SK-N-SH treated with all-trans-retinoic acid at 6 μM for 48 hours (cell line): ENCODE results near the gene PIP4K2B.

Experiments
- ATAC-seq: fragments of 200-7000 bp; cut with Tn5 transposase; 3 replicates; pipeline ENCODE4 v1.9.1; 2020; ENCODE audit warnings: mild to moderate bottlenecking, moderate library complexity
- ARNTL ChIP-seq: fragments of 450-650 bp; formaldehyde crosslinking; IDR thresholded peaks from 2 replicates; pipeline ENCODE4 v1.5.0; 2020; ENCODE audit warnings: low read depth, mild to moderate bottlenecking, moderate library complexity, borderline replicate concordance
- CSDC2 ChIP-seq: fragments of 250-450 bp; sonication (Bioruptor Pico); IDR thresholded peaks from 2 replicates; pipeline ENCODE4 v1.5.0; 2020; ENCODE audit warnings: mild to moderate bottlenecking, moderate library complexity
- GLIS3 ChIP-seq: fragments of 250-450 bp; sonication (Bioruptor Pico); IDR thresholded peaks from 2 replicates; pipeline ENCODE4 v1.5.0; 2020; ENCODE audit warnings: mild to moderate bottlenecking, moderate library complexity
- ISL1 ChIP-seq: fragments of 250-450 bp; sonication (Bioruptor Pico); IDR thresholded peaks from 2 replicates; pipeline ENCODE4 v2.1.2; 2022; ENCODE audit warnings: mild to moderate bottlenecking, moderate library complexity
- OSR1 ChIP-seq: fragments of 250-450 bp; sonication (Bioruptor Pico); IDR thresholded peaks from 2 replicates; pipeline ENCODE4 v1.8.0; 2022; ENCODE audit warnings: moderate library complexity, mild to moderate bottlenecking, inconsistent platforms
- PATZ1 ChIP-seq: fragments of 250-450 bp; sonication (Bioruptor Pico); IDR thresholded peaks from 2 replicates; pipeline ENCODE4 v1.8.0; 2020; ENCODE audit warnings: mild to moderate bottlenecking, moderate library complexity, borderline replicate concordance
- PPARA ChIP-seq: fragments of 250-450 bp; sonication (Bioruptor Pico); IDR thresholded peaks from 2 replicates; pipeline ENCODE4 v1.5.0; 2020; ENCODE audit warnings: mild to moderate bottlenecking, borderline replicate concordance
- RARB ChIP-seq: fragments of 250-450 bp; sonication (Bioruptor Pico); IDR thresholded peaks from 2 replicates; pipeline ENCODE4 v1.8.0; 2021; ENCODE audit warnings: mild to moderate bottlenecking, moderate library complexity
- SNAI2 ChIP-seq: fragments of 250-450 bp; sonication (Bioruptor Pico); IDR thresholded peaks from 2 replicates; pipeline ENCODE4 v1.5.0; 2020; ENCODE audit warnings: mild to moderate bottlenecking, moderate library complexity
- TCF4 ChIP-seq: fragments of 250-450 bp; sonication (Bioruptor Pico); IDR thresholded peaks from 2 replicates; pipeline ENCODE4 v1.8.0; 2021; ENCODE audit warnings: mild to moderate bottlenecking, moderate library complexity, borderline replicate concordance
- ZC3H10 ChIP-seq: fragments of 250-450 bp; sonication (Bioruptor Pico); IDR thresholded peaks from 2 replicates; pipeline ENCODE4 v1.5.1; 2021; ENCODE audit warnings: mild to moderate bottlenecking, moderate library complexity
- ZFP3 ChIP-seq: fragments of 250-450 bp; sonication (Bioruptor Pico); IDR thresholded peaks from 2 replicates; pipeline ENCODE4 v1.5.0; 2020; ENCODE audit warnings: mild to moderate bottlenecking, moderate library complexity
- ZFP30 ChIP-seq: fragments of 450-650 bp; formaldehyde crosslinking; IDR thresholded peaks from 2 replicates; pipeline ENCODE4 v1.5.0; 2022; ENCODE audit warnings: mild to moderate bottlenecking, moderate library complexity
- ZNF70 ChIP-seq: fragments of 450-650 bp; formaldehyde crosslinking; IDR thresholded peaks from 2 replicates; pipeline ENCODE4 v1.5.0; 2020; ENCODE audit warnings: mild to moderate bottlenecking, moderate library complexity
- ZNF8 ChIP-seq: fragments of 450-650 bp; formaldehyde crosslinking; IDR thresholded peaks from 2 replicates; pipeline ENCODE4 v1.5.0; 2020; ENCODE audit warnings: mild to moderate bottlenecking, moderate library complexity
- TF ChIP-seq, protein P1 (sequence below): fragments of 250-450 bp; sonication (Bioruptor Pico); IDR thresholded peaks from 2 replicates; pipeline ENCODE4 v1.5.0; 2020; ENCODE audit warnings: mild to moderate bottlenecking, moderate library complexity
- TF ChIP-seq, protein P2 (sequence below): fragments of 250-450 bp; sonication (Bioruptor Pico); IDR thresholded peaks from 2 replicates; pipeline ENCODE4 v1.8.0; 2021; ENCODE audit warnings: low read depth, mild to moderate bottlenecking, moderate library complexity, borderline replicate concordance

Gene PIP4K2B

DNA sequence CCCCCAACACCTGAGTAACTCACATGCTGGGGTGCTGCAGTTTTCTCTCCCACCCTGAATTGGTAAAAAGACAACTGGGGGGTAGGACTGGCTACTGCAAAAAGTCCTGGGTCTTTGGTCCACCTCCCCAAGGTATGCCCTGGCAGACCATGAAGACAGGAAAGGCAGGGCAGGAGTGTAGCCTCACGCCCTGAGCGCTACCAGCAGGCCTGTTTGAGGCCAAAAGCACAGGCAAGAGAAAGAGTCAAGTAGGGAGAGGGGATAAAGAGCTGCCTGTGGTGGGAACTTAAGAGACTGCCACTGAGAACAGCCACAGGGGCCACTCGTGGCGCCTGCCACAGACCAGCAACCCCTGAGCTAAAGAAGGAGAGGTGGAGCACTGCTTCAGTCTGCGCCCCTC is 33.0 kb downstream of the PIP4K2B start:
- no peak for ATAC-seq
- TF ChIP-seq ZFP3, result no peak
- TF ChIP-seq GLIS3 (CRISPR knock-in tag), result no peak
- no peak for TF ChIP-seq RARB (CRISPR knock-in tag)
- no peak for TF ChIP-seq PATZ1
- no peak for TF ChIP-seq PPARA (CRISPR knock-in tag)
- TF ChIP-seq, all 23 proteins: peak for 0

DNA sequence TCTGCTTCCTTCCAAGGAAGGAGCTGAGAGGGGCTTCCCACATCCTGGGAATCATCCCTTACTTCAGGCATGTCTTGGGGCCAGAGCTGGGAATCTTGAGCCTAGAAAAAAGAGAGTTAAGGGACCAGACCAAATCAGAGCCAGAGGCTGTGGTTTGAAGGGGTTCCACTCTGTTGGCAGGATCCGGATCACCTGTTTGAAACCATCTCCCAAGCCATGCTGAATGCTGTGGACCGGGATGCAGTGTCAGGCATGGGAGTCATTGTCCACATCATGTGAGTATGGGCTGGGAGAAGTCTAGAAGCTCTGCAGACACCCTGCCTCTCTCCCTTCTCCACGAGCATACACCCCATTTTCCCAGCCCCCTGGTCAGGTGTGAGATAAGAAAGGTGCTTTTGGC is 37.1 kb downstream of the PIP4K2B start:
- no peak for ATAC-seq
- no peak for TF ChIP-seq PPARA (CRISPR knock-in tag)

- peak; percentile 74 for ATAC-seq
- TF ChIP-seq ZFP30, result no peak
- TF ChIP-seq, protein P1, sequence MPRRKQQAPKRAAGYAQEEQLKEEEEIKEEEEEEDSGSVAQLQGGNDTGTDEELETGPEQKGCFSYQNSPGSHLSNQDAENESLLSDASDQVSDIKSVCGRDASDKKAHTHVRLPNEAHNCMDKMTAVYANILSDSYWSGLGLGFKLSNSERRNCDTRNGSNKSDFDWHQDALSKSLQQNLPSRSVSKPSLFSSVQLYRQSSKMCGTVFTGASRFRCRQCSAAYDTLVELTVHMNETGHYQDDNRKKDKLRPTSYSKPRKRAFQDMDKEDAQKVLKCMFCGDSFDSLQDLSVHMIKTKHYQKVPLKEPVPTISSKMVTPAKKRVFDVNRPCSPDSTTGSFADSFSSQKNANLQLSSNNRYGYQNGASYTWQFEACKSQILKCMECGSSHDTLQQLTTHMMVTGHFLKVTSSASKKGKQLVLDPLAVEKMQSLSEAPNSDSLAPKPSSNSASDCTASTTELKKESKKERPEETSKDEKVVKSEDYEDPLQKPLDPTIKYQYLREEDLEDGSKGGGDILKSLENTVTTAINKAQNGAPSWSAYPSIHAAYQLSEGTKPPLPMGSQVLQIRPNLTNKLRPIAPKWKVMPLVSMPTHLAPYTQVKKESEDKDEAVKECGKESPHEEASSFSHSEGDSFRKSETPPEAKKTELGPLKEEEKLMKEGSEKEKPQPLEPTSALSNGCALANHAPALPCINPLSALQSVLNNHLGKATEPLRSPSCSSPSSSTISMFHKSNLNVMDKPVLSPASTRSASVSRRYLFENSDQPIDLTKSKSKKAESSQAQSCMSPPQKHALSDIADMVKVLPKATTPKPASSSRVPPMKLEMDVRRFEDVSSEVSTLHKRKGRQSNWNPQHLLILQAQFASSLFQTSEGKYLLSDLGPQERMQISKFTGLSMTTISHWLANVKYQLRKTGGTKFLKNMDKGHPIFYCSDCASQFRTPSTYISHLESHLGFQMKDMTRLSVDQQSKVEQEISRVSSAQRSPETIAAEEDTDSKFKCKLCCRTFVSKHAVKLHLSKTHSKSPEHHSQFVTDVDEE, result no peak
- no peak for TF ChIP-seq ISL1
- no peak for TF ChIP-seq OSR1 (CRISPR knock-in tag)
Measured at GRCh38 chr17:38761612-38762011, 37.7 kb downstream of the PIP4K2B start.

GRCh38 chr17:38753071-38753506 is 46.3 kb downstream of the PIP4K2B start:
- no peak for ATAC-seq
- TF ChIP-seq SNAI2, result no peak
- TF ChIP-seq, protein P1, result no peak
- no peak for TF ChIP-seq CSDC2 (CRISPR knock-in tag)
- TF ChIP-seq GLIS3 (CRISPR knock-in tag), result no peak
- no peak for TF ChIP-seq ZNF70 (CRISPR knock-in tag)

DNA sequence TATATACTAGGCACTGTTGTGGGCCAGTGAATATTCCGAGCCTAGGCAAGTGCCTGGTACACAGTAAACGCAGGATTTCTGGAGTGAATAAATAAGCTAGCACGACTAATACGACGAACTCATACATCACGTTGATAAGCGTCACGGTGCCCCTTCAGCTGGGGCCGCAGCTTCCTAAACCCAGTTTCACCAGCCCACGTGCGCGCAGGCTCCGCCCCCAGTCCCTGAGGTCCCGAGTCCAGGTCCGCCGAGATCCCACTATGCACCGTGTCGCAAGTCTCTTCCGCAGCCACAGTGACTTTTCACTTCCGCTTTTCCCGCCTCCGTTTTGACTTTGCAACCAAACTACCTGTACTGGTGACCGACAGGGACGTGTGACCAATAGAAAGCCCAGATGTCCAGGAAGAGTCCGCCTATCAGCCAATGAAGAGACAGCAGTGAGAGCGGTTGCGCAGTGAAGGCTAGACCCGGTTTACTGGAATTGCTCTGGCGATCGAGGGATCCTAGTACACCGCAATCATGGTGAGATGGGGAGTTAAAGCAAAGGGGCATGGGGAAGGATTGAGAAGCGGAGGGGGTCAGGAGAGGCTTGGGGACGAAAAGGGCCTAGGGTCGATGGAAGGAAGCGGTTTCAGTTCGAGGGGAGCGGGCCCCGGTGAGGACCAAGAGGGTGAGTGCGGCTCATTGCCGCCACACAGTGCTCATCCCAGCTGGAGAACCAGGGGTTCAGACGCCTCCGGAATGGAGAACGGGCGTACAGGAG is 46.9 kb downstream of the PIP4K2B start, which contains the start of gene PSMB3:
Gene PSMB3 (plus strand): TSS at position 434 of the 763 bp plus-strand sequence. CDS start 86 bp downstream, at position 520.
- no peak for TF ChIP-seq ARNTL
- TF ChIP-seq ZFP3, result 0 out of 2 replicates have a peak, but pooled peaks have one; percentile 14
- TF ChIP-seq TCF4 (CRISPR knock-in tag), result no peak
- TF ChIP-seq ZC3H10 (CRISPR knock-in tag), result no peak
- TF ChIP-seq, protein P2, sequence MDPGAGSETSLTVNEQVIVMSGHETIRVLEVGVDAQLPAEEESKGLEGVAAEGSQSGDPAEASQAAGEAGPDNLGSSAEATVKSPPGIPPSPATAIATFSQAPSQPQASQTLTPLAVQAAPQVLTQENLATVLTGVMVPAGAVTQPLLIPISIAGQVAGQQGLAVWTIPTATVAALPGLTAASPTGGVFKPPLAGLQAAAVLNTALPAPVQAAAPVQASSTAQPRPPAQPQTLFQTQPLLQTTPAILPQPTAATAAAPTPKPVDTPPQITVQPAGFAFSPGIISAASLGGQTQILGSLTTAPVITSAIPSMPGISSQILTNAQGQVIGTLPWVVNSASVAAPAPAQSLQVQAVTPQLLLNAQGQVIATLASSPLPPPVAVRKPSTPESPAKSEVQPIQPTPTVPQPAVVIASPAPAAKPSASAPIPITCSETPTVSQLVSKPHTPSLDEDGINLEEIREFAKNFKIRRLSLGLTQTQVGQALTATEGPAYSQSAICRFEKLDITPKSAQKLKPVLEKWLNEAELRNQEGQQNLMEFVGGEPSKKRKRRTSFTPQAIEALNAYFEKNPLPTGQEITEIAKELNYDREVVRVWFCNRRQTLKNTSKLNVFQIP (CRISPR knock-in tag), result no peak
- TF ChIP-seq ZNF8 (CRISPR knock-in tag), result no peak
- TF ChIP-seq CSDC2 (CRISPR knock-in tag), result no peak
- no peak for TF ChIP-seq OSR1 (CRISPR knock-in tag)
- ATAC-seq, result peak; percentile 84
